Spleen (tissue), 7 donors: ENCODE data around the gene MS4A4A.
"Not testable (repeated sequence)": the region's sequence is repeated elsewhere in the genome, so short reads cannot be mapped to it uniquely, and the experiment has no call there.

ENCODE experiments used
- CTCF ChIP-seq, 11 experiments: fragments of 200-600 bp in 7 of 11; fragments of 450-650 bp in 4 of 11; sonication (generic) in 4 of 11; IDR thresholded peaks in 8 of 11; conservative IDR thresholded peaks in 3 of 11; 1 replicate in 7 of 11; 2 replicates in 4 of 11; pipeline versions ENCODE4 v1.4.0 to v1.8.0; 2016 to 2021; ENCODE audit warnings: antibody characterized with exemption in 11 of 11, inconsistent platforms in 4 of 11, mild to moderate bottlenecking in 1 of 11
- POLR2A ChIP-seq, 3 donors: fragments of 450-650 bp; IDR thresholded peaks; one replicate each; pipeline ENCODE4 v1.5.1; 2017; ENCODE audit warnings: antibody characterized with exemption in 3 of 3, mild to moderate bottlenecking in 1 of 3
- POLR2AphosphoS5 ChIP-seq, 3 donors: sonication (generic); formaldehyde crosslinking; IDR thresholded peaks; one replicate each; pipeline ENCODE4 v1.5.1; 2017; ENCODE audit warnings: antibody characterized with exemption in 3 of 3
- donor health status: DM: no; HTN: no; CAD: no; lungs with moderate emphysema.
- donor health status: DM: no; HTN: no; CAD: no.
- donor health status: DM: no; HTN: no; CAD: no.

DNA sequence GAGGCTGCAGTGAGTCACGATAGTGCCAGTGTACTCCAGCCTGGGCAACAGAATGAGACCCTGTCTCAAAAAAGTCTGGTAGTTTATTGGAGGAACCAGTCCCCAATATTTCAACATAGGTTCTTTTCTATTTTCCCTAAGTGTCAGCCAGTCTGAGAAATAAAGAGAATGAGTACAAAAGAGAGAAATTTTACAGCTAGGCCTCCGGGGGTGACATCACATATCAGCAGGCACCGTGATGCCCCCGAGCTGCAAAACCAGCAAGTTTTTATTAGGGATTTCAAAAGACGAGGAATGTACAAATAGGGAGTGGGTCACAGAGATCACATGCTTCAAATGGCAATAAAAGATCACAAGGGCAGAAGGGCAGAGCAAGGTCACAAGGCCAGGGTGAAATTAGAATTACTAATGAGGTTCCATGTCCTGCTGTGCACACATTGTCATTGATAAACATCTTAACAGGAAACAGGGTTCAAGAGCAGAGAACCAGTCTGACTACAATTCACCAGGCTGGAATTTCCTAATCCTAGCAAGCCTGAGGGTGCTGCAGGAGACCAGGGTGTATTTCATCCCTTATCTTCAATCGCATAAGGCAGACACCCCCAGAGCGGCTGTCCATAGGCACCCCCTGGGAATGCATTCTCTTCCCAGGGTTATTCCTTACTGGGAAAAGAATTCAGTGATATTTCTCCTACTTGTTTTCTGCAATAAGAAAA, 5.1 kb downstream of the MS4A4A start:
- TF ChIP-seq CTCF (IDR thresholded peaks at IDR 0.05 in 8 of 11, conservative IDR thresholded peaks at IDR 0.05 in 3 of 11); POLR2A (IDR thresholded peaks at IDR 0.05); POLR2AphosphoS5 (IDR thresholded peaks at IDR 0.05): not testable (repeated sequence)
